HG03196 (cell line): ENCODE results near the gene NPB.

ENCODE experiments used
- ATAC-seq: cut with Tn5 transposase; IDR thresholded peaks from one replicate; pipeline ENCODE4 v1.9.1; 2021; ENCODE audit not compliant: unreplicated experiment

The NPB gene

DNA sequence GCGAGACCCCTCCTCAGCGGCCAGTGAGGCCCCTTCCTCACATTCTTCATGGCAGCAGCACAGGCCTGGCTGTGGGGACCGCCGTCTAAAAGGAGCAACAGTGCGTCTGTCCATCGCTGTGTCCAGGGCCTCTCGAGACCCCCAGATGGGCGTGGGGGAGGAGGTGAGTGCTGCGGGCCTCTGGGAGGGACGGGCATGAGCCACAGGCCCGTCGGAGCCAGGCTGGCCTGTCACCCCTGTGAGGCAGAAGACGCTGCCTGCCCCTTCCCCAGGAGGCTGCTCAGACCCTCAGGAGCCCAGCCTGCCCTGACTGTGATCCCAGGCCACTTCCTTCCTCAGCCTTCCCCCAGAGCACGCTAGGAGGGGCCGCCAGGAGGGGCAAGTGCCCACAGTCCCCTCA lies 37.2 kb downstream of the NPB start:
- no peak for ATAC-seq

DNA sequence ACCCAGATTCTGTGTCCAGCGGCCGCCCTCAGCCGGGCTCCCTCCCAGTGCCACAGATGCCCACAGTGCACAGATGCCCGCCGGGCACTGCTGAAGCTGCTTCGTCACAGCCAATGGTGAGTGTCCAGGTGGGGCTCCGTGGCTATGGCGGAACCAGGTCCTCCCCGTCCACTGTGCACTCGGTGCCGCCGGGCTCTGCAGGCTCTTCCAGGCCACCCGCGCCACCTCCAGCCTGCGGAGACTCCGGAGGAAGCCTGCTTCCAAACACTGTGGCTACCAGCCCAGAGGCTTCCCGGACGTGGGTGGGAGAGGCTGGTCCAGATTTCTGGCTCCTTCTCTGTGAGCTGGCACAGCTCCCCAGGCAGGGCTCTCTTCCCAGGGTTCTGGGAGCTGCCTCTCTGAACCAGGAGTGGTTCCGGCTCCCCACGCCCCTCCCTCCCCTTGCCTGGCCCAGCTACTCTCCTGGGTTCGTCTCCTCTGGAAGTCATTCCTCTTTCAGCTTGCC lies 37.9 kb downstream of the NPB start:
- no peak for ATAC-seq

DNA sequence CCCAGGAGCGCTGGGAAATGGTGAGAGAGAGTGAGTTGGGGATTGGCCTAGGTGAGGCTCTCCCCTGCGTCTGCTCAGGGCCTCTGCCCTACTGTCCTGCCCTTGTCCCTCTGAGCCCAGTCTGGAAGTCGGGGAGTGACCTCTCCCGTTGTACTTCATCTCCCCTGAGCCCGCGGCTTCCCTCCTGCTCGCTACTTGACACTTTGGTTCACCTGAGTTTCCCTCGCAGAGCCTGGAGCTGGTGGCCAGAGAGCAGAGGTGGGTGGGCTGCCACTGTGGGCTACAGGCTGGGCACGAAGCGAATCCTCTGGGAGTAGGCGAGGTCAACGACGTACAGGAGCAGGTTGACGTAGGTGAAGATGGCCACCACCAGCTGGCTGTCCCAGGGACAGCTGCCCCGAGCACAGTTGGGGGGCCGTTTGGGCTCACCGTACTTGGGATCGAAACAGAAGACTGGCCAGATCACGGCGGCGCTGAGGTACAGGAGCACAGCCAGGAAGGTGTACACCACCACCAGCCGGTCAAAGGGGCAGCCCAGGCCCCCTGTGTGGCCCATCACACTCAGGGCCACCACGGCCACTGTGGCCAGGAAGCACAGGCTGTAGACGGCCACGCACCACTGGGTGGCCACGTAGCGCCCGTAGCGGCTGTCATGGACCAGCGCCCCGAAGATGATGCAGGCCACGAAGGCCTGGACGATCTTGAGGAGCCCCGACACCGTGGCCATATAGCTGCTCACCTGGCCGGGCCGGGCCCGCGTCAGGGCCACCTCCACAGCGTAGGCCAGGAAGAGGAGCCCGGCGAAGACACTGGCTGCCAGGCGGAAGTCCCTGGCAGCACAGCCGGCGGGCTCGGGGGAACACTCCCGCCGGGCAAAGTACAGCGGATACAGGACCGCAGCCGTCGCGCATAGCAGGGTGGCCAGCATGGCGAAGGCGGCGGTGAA lies 38.8 kb downstream of the NPB start:
- no peak for ATAC-seq

DNA sequence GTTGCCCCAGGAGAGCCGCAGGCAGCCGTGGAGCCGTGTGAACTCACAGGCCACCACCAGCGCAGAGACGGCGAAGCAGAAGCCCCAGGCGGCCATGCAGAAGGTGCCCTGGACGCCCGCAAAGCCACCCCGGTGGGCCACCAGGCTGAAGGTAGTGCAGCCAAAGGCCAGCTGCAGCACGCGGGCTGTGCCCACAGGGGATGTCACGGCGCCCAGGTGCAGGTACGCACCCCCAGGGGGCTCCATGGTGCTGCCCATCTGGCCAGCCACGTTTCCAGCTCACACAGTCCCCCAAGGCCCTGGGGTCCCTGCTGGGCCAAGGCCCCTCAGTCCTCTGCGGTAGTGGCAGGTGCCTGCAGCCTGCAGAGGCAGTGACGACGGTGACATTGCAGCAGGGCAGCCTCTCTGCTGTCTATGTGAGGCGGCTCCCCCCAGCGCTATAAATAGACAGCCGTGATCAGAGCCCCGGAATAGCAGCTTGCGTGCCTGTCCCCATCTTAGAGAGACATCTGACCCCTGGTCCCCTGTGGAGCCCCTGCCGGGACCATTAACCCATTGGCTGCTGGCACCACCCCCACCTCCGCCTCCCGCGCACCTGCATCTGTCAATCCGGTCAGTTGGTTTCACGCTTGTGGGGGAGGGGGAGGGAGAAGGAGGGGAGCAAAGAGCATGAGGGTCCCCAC lies 39.6 kb downstream of the NPB start:
- no peak for ATAC-seq

DNA sequence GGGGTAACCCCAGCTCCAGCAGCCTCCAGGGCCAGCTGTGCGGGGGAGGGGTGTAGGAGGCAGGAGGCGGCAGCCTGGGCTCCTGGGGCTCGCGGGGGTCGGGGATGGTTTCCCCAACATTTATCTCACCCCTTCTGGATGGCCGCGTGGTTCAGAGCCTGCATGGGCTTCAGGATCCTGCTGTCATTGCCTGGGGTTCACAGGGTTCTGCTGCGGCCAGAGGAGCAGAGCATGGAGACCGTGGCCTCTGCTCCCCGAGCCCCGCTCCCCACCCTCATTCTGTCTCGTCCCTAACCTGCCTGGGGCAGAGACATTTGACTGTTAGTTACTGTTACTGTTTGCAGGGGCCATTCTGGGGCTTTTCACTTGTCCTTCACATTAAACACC lies 40.1 kb downstream of the NPB start:
- no peak for ATAC-seq

DNA sequence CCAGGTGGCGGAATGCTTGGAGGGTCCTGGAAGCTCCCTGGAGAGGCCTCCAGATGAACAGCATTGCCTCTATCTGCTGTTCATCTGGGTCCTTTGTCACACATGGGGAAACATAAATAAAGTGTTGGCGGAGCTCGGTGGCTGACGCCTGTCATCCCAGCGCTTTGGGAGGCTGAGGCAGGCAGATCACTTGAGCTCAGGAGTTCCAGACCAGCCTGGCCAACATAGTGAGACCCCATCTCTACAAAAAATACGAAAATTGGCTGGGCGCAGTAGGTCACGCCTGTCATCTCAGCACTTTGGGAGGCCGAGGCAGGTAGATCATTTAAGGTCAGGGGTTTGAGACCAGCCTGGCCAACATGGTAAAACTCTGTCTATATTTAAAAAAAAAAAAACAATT lies 42.8 kb downstream of the NPB start:
- no peak for ATAC-seq

DNA sequence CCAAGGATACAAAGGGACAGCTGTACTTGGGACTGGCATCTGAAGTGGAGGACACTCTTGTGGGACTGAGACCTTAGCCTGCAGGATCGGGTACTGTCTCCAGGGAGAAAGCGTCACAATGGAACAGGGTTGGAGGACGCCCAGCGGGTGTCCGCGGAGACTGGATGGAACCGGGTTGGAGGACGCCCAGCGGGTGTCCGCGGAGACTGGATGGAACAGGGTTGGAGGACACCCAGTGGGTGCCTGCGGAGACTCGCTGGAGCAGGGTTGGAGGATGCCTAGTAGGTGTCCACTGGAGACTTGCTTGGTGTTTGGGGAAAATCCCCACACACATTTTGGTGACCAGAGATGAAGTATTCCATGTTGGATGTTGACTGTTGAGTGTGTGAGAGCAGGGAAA lies 45.2 kb downstream of the NPB start, which contains the start of gene MYADML2:
Gene MYADML2 (minus strand): TSS at position 45 of the 400 bp plus-strand sequence. CDS start 5,492 bp downstream, outside the sequence.
- no peak for ATAC-seq

DNA sequence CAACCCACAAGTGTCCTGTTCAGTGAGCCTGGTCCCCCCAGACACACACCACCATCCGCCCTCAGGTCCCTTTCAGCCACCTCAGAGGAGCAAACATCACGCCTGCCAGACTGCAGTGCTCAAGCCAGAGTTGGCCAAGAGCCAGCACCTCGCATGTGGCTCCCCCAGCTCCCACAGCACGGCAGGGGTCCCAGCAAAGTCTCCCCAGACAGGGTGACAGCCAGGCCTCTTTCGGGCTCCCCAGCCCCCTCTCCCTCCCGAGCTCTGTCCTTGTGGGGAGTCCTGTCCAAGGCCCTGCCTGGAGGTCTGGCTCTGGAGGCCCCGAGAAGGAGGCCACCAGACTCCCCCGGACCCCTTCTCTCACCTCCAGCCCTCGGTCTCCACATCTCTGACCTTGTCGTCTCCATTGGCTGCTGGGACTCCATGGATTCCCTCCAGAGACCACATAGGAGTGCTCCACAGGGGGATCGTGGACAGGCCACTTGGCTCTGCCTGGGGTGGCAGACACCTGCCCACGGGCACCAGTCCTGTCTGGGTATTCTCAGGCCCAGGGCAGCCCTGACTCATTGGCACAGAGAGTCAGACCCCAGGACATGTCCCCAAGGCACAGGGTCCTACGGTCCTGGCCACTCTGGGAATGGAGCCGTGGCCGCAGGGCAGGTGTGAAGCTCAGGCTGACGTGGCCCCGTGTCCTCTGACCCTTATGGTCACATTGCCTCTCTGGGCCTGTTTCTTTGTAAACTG lies 46.8 kb downstream of the NPB start:
- no peak for ATAC-seq

DNA sequence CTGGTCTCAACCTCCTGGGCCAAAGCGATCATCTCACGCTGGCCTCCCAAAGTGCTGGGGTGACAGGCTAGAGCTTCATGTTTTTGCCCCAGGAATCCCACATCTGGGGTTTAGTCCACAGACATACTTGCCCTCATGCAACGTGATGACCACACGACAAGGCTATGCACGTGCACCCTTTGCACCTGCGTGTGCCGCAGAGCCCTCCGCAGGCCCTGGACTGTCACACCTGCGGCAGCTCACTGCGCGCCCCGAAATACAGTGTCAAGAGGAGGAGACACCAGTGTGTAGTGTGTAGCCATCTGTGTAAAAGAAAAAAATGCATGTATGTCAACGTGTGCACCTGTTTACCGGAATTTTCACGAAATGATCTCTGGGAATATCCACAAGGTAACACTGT lies 48.5 kb downstream of the NPB start:
- no peak for ATAC-seq

DNA sequence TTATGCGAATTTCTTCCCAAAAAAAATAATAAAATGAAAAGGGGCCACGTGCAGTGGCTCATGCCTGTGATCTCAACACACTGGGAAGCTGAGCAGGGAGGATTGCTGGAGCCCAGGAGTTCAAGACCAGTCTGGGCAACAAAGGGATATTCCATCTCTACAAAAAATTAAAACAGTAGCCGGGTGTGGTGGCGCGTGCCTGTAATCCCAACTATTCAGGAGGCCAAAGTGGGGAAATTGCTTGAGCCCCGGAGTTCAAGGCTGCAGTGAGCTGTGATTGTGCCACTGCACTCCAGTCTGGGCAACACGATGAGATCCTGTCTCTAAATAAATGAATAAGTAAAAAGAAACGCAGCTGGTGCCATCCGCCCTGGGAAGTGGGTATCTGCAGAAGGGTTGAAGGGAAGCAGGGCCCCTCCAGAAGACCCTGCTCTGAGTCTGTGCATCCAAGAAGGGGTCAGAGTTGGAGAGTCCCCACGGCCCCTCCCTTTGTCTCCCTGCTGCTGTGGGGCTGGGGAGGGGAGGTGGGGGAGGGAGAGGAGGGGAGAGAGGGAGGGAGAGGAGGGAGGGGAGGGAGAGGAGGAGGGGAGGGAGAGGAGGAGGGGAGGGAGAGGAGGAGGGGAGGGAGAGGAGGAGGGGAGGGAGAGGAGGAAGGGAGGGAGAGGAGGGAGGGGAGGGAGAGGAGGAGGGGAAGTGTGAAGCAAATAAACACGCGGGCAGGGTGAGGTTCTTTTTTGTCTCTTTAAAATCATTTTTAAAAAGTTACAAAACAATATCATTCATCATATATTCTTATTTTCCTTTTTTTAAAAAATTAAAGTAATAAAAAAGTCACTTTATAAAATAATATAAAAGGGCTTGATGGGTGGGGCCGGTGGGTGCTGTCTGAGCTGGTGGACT lies 50.0 kb downstream of the NPB start:
- ATAC-seq, result no peak
